ENCODE measurements around the gene GPR22. TPM values are rescaled to one million over a fixed set of nuclear protein-coding genes. Genes with fewer than 3 reads are reported as not detected.
A peak's percentile ranks its signal among the peaks of the same experiment; 100 is the strongest.

GPR22 gene
- not detected in 2 replicates for total RNA-seq

DNA sequence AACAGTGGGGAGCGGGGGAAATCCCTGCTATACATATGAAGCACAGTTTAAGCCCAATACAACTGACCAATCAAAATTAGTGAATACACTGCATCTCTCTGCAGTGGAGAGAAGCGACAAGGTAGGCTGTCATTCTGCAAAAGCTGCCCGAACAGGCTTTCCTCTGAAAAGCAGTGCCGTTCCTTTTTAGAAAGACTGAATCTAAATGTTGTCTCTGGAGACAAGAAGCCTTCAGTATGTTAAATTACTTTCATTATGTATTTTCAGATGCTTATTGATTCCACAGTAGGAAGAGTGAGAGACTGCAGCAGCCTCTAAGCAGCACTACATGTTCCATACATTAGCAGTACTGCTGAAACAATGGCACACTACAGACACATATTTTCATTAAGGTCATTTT is at the start of gene GPR22:
TSS of gene GPR22 (plus strand) at position 129 of the 400 bp plus-strand sequence. CDS start 4,004 bp downstream, outside the sequence.
- DNase-seq (ENCODE audit: low read depth in 2 of 2), result no peak

DNA sequence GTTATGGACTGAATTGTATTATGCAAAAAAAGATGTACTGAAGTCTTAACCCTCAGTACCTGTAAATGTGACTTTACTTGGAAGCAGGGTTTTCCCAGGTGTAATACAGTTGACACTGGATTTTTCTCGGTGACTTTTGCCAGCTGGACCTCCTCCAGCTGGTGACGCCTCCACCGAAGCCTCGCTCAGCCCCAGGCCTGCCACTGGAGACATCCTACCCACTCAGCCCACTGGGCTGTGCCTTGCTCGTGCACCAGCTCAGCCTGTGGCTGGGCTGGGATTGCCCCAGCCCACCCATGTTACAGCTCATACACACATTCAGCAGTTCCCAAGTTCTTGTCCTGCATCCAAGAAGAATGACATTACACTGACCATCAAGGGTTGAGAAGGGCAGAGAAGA is 42.4 kb upstream of the GPR22 start:
- no peak for DNase-seq (ENCODE audit: low read depth in 2 of 2)

DNA sequence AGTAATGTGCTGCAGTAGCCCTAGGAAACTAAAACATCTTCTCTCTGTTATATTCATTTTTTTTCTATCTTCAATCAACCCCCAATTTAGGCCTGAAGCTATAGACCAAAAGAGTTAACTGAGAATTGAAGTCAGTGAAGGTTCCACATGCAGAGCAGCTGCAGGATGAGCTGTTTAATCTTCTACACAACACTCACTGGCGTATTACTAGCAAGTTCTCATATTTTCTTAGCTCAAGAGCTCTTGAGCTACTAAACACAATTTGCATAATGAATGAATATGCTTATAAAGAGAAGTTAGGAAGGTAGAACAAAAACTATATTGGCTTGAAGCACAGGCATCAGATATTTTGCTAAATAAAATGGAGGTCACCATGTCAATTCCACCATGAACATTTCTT is 41.2 kb upstream of the GPR22 start:
- no peak for DNase-seq (ENCODE audit: low read depth in 2 of 2)

- DNase-seq (ENCODE audit: low read depth in 2 of 2), result no peak
Observed at GRCh38 chr7:107430057-107430456, 39.8 kb upstream of the GPR22 start.

GRCh38 chr7:107432261-107432660 is 37.6 kb upstream of the GPR22 start:
- DNase-seq (ENCODE audit: low read depth in 2 of 2), result no peak

GRCh38 chr7:107435749-107436148 is 34.1 kb upstream of the GPR22 start:
- DNase-seq (ENCODE audit: low read depth in 2 of 2), result no peak

DNA sequence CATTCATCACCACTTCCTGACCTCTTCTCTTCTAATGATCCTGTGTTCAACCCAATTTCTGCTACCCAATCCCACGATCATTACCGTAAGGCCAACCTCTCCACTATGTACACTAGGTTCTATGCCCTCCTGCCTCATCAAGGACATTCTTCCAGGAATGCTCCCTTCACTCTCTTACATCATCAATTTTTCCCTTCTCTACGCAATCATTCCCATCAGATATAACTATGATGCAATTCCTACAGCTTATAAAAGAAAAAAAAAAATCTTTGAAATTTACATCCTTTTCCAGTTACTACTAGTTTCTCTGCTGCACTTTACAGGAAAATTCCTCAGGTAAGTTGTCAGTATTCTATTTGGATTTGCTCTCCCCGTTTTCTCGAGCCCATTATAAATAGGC is 30.8 kb upstream of the GPR22 start:
- no peak for DNase-seq (ENCODE audit: low read depth in 2 of 2)

DNA sequence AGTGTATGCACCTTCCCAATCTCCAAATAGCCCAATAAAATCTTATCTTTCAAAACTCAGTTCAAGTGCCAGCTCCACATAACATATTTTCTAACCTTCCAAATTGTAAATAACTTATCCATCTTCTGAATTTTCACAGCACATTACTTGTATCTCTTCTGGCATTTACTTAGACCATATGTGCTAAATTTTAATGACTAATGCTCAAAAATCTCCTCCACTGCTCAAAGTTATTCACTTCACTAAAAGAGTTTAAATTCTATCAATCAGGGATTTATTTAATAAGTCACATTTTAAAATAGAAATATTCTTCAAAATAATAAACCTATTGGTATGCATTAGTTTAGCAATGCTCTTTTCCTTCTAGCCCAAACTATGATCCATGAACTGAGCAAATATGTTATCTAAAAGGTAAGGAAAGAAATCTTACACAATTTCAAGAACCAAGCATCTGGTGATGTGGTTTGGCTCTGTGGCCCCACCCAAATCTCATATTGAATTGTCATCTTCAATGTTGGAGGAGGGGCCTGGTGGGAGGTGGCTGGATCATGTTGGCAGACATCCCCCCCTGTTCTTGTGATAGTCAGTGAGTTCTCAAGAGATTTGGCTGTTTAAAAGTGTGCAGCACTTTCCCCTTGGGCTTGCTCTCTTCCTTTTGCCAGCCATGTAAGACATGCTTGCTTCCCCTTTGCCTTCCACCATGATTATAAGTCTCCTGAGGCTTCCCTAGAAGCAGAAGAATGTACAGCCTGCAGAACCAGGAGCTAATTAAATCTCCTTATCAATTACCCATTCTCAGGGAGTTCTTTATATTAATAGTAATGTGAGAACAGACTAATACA is 28.1 kb upstream of the GPR22 start:
- no peak for DNase-seq (ENCODE audit: low read depth in 2 of 2)

GRCh38 chr7:107442678-107443077 is 27.2 kb upstream of the GPR22 start:
- DNase-seq (ENCODE audit: low read depth in 2 of 2), result no peak

DNA sequence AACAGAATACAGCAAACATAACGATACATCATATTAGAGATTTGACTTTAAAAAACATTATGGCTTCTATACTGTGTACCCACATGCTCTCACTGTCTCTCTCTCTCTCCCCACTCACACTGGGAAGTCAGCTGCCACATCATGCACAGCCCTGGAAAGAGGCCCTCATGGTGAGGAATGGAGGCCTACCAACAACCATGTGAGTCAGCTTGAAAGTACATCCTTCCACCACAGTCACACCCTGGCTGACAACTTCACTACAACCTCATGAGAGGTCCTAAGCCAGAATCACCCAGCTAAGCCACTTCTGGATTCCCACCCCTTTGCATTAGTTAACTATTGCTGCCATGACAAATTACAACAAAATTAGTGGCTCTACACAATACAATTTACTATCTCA is 23.3 kb upstream of the GPR22 start:
- peak in 1 of 2 donors; percentile 47 for DNase-seq (ENCODE audit: low read depth in 2 of 2)

DNA sequence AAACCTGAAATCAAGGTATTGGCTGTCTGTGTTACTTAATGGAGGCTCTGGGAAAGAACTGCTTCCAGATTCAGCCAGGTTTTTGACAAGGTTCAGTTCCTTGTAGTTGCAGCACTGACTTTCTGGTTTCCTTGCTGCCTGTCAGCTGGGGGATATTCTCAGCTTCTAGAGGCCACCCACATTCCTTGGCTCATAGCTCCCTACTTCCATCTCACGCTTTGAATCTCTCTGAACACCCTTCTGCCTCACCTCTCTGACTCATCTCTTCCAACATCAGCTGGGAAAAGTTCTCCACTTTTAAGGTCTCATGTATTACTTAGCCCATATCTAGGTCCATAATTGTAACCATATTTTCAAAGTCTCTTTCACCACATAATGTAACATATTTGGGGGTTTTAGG is 22.9 kb upstream of the GPR22 start:
- DNase-seq (ENCODE audit: low read depth in 2 of 2), result peak in 1 of 2 donors; percentile 14

GRCh38 chr7:107450970-107451369 is 18.9 kb upstream of the GPR22 start:
- no peak for DNase-seq (ENCODE audit: low read depth in 2 of 2)

- no peak for DNase-seq (ENCODE audit: low read depth in 2 of 2)
Observed at GRCh38 chr7:107453388-107453787, 16.5 kb upstream of the GPR22 start.

DNA sequence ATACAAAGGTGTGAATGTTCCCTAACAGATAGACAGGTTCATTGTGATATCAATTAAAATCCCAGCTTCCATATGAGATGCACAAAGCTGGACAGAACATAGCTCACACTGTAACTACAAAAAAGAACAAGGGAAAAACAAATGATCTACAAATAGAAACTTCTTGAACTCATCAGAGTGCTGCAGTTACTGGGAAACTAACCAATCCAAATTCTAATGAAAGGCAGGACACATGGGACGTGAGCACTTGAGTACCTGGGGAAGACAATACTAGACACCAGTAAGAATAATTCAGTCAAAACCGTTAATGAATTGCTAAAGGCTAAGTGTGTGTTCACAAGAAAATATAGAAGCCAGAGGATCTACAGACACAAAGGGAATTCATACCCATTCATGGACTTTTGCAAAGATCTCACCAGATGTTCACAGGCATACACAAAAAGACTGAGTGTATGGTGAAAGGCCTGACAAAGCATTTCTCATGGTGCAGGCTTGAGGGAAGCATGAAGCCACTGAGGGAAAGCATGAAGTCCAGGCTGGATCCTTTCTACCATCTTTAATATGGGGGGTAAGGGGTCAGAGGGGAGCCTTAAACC is 7.8 kb upstream of the GPR22 start:
- DNase-seq (ENCODE audit: low read depth in 2 of 2), result no peak

- DNase-seq (ENCODE audit: low read depth in 2 of 2), result peak; percentile 76 to 86
Observed at GRCh38 chr7:107463139-107464078, 6.4 kb upstream of the GPR22 start.

DNA sequence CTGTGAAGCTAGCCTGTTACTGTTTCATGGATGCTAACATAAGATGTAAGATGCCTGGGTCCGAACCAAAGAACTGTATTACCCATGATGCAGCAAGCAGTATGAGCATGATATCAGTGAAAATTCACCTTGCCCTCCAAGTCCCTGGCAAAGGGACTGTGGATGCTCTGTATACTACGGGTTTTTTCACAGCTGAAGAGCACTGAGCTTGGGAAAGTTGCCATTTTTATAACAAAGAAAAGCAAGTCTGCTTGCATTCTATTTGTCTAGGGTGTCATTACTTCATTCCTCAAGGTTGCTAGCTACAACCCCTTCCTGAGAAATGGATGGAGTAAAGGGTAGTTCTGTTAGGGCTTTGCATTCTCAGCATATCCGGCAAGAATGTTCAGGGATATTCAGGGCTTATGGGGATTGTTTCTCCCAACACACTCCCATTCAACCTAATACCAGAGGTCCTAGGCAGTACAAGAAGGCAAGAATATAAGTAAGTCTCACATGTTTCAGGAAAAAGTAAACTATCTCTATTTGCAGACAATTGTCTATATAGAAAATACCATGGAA is 5.1 kb upstream of the GPR22 start:
- DNase-seq (ENCODE audit: low read depth in 2 of 2), result no peak

DNA sequence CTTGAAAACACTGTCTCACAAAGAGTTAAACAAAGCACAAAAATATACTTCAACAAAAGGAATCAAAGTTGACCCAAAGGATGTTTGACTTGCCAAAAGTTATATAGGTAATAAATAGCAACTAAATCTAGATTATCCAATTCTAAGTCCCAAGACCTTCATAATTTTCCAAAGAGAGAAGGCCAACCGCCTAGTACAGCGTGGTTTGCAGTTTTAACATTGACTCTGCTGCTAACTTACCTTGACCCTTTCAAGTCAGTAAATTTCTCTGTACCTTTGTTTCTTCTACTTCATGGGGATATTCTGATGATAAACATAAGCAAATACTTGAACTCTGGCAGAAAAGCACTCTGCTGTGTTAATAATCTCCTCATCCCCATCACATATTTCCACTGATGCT is 1.9 kb upstream of the GPR22 start:
- DNase-seq (ENCODE audit: low read depth in 2 of 2), result no peak

DNA sequence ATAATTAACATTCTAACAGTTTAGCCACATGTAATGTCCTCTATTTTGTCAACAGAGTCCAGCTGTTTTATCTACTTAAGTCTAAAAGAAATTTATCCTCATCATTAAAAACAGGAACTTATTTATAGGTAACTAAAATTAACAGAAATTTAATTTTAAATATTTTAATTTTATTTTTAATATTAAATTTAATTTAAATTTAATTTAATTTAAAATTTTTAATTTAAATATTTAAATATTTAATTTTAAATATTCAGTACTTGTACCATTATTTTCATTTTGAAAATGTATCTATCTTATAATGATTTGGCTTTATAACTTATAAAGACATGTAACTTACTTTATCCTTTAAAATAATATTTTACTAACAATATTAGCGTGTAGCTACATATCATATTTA is 1.0 kb upstream of the GPR22 start:
- no peak for DNase-seq (ENCODE audit: low read depth in 2 of 2)

DNA sequence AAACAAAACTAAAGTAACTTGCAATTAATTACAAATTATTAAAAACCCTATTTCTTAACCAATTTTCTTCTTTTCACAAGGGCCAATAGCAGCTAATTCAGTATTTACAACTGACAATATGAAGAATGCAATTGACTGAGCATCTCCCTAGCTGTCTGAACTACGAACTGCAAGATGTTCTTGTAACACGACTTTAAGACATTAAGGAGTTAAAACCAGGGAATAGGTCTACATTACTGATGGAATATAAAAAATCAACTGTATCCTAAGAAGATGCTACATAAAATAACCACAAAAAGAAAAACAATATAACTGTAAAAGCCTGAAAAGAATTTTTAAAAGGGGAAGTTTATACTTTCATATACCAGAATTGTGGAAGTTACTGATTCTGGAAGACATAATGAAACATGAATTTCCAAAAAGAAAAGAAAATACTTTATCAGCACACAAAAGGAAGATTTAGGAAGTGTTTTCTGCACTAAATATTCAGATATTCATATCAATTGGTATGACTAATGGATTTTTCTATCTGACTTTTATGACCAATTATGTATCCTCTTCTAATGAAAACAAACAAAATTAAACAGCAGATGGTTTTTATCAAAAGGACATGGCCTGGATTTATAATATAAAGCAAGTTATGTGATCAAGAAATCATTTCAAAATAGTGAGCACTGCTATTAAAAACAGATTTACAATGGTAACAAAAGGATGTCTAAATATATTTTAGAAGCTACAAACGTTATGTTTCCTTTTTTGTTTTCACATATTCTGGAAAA is 1.6 kb downstream of the GPR22 start:
- no peak for DNase-seq (ENCODE audit: low read depth in 2 of 2)

- DNase-seq (ENCODE audit: low read depth in 2 of 2), result no peak
Observed at GRCh38 chr7:107472116-107472515, 2.3 kb downstream of the GPR22 start.

- DNase-seq (ENCODE audit: low read depth in 2 of 2), result no peak
Observed at GRCh38 chr7:107474104-107474521, 4.3 kb downstream of the GPR22 start.

All from lung microvascular endothelial cell (primary cell).